ENCODE results near the gene CTCF. TPM values are rescaled to one million over a fixed set of nuclear protein-coding genes. Genes with fewer than 3 reads are reported as not detected.

CTCF gene
- total RNA-seq, result 10 to 100 TPM; 73.3 to 74.7 TPM

GRCh38 chr16:67562526-67562917 is at the start of gene CTCF:
CTCF (plus strand) TSS chr16:67562526; CDS start chr16:67610833, 48,307 bp downstream.

GRCh38 chr16:67528222-67528869 is 34.0 kb upstream of the CTCF start, which contains the start of gene RIPOR1:
RIPOR1 (plus strand) TSS chr16:67528829; CDS start chr16:67538447, 9,618 bp downstream.

GRCh38 chr16:67659675-67660563 is 97.6 kb downstream of the CTCF start, which contains the start of gene ACD:
ACD (minus strand) TSS chr16:67660260; CDS start chr16:67660220, 40 bp downstream.

GRCh38 chr16:67660564-67661028 is 98.3 kb downstream of the CTCF start, which contains the start of gene PARD6A:
PARD6A (plus strand) TSS chr16:67660960; CDS start chr16:67661039, 79 bp downstream.

GRCh38 chr16:67666559-67667452 is 104.5 kb downstream of the CTCF start, which contains the start of the genes C16orf86 and ENKD1:
C16orf86 (plus strand) TSS chr16:67666814; CDS start chr16:67666971, 157 bp downstream.
ENKD1 (minus strand) TSS chr16:67666750; CDS start chr16:67666442, 308 bp downstream.

Other genes starting within 250 kb of the CTCF start
- under 1 TPM in 1 of 2 experiments, not detected in 1; 0.43 TPM for gene KCTD19, start 235.8 kb upstream of the CTCF start, total RNA-seq
- not detected for gene LRRC36, start 235.7 kb upstream of the CTCF start, total RNA-seq
- not detected for gene TPPP3, start 169.0 kb upstream of the CTCF start, total RNA-seq
- not detected for gene ZDHHC1, start 146.0 kb upstream of the CTCF start, total RNA-seq
- not detected for gene HSD11B2, start 131.4 kb upstream of the CTCF start, total RNA-seq
- gene ATP6V0D1, start 81.4 kb upstream of the CTCF start, total RNA-seq, result 10 to 100 TPM; 52.9 to 56.5 TPM
- gene AGRP, start 79.0 kb upstream of the CTCF start, total RNA-seq, result not detected
- gene RIPOR1, start 33.7 kb upstream of the CTCF start, total RNA-seq, result 10 to 100 TPM; 21.9 to 30.4 TPM
- 100 to 1,000 TPM; 179 to 189 TPM for gene CARMIL2, start 82.6 kb downstream of the CTCF start, total RNA-seq
- 10 to 100 TPM; 34.5 TPM for gene ACD, start 97.7 kb downstream of the CTCF start, total RNA-seq
- gene PARD6A, start 98.4 kb downstream of the CTCF start, total RNA-seq, result 10 to 100 TPM; 12.0 to 12.8 TPM
- 1 to 10 TPM; 6.8 to 8.4 TPM for gene ENKD1, start 104.2 kb downstream of the CTCF start, total RNA-seq
- gene C16orf86, start 104.3 kb downstream of the CTCF start, total RNA-seq, result 1 to 10 TPM; 4.8 to 6.1 TPM
- gene GFOD2, start 156.8 kb downstream of the CTCF start, total RNA-seq, result 10 to 100 TPM; 14.3 to 14.8 TPM
- 10 to 100 TPM; 24.3 to 28.0 TPM for gene RANBP10, start 244.0 kb downstream of the CTCF start, total RNA-seq
- under 1 TPM; 0.35 to 0.51 TPM for gene TSNAXIP1, start 244.4 kb downstream of the CTCF start, total RNA-seq

Data from activated naive CD4-positive, alpha-beta T cell treated with anti-CD3 and anti-CD28 coated beads, Interleukin-2, amount 10 ng/mL, durations not matched to agents 5 hours and 36 hours (primary cell).